Spinal cord (tissue), 10 donors: ENCODE data around the gene ELAVL1. TPM values are rescaled to one million over a fixed set of nuclear protein-coding genes. Genes with fewer than 3 reads are reported as not detected.
"Not testable (repeated sequence)": the region's sequence is repeated elsewhere in the genome, so short reads cannot be mapped to it uniquely, and the experiment has no call there.

Source experiments
- DNase-seq, 6 donors: peaks; one replicate each; pipeline versions ENCODE4 v3.0.0 to v3.0.0-alpha.2; 2013 to 2015; ENCODE audit warnings: low spot score in 6 of 6, low read depth in 4 of 6
- H3K27ac ChIP-seq: one replicate; pipeline ENCODE4 v1.5.1; 2013; ENCODE audit warnings: low read depth, low read length, control low read depth
- H3K27me3 ChIP-seq: one replicate; pipeline ENCODE4 v1.6.1; 2013; ENCODE audit warnings: low read length; ENCODE audit not compliant: control insufficient read depth, insufficient read depth
- H3K36me3 ChIP-seq: one replicate; pipeline ENCODE4 v1.6.1; 2013; ENCODE audit warnings: low read length; ENCODE audit not compliant: control insufficient read depth, insufficient read depth
- H3K4me1 ChIP-seq: one replicate; pipeline ENCODE4 v1.6.1; 2013; ENCODE audit warnings: low read length; ENCODE audit not compliant: control insufficient read depth, insufficient read depth
- H3K4me3 ChIP-seq: one replicate; pipeline ENCODE4 v1.5.1; 2013; ENCODE audit warnings: low read depth, low read length, control low read depth
- H3K9me3 ChIP-seq: one replicate; pipeline ENCODE4 v1.6.1; 2013; ENCODE audit warnings: low read length; ENCODE audit not compliant: control insufficient read depth, insufficient read depth
- WGBS: methylation state at CpG from one replicate; pipeline ENCODE4 v1.1.5; 2013; ENCODE audit warnings: missing lambda C conversion rate; ENCODE audit not compliant: insufficient coverage; 5-methylcytosine and 5-hydroxymethylcytosine counted together
- polyA plus RNA-seq, 2 donors: library from polyadenylated mRNA; unstranded; fragments of 120-200 nt; gene quantifications; one replicate each; pipeline ENCODE4 v1.2.1, GENCODE V29; 2013; ENCODE audit not compliant: insufficient read length in 2 of 2
- total RNA-seq, 2 donors: library from RNA; depleted of rRNA in 1 of 2; stranded (reverse); fragments of 120-200 nt in 1 of 2; fragments of >200 nt in 1 of 2; gene quantifications; one replicate each; pipeline versions ENCODE4 v1.2.3 to v1.2.4, GENCODE V29; 2013 to 2014
- donor health status: healthy.

The ELAVL1 gene
- total and polyA plus RNA-seq, 4 donors, result 27.2 to 62.9 (median 54.8) TPM

DNA sequence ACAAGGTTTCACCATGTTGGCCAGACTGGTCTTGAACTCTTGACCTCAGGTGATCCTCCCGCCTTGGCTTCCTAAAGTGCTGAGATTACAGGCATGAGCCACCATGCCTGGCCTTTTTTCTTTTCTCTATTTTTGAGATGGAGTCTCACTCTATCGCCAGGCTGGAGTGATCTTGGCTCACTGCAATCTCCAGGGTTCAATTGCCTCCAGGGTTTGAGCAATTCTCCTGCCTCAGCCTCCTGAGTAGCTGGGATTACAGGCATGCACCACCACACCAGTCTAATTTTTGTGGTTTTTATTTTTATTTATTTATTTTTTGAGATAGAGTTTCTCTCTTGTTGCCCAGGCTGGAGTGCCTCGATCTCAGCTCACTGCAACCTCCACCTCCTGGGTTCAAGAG lies 18.8 kb upstream of the ELAVL1 start:
- not testable (repeated sequence) for DNase-seq, H3K4me3 ChIP-seq, H3K9me3 ChIP-seq, H3K36me3 ChIP-seq, H3K27ac ChIP-seq, H3K27me3 ChIP-seq
- peaks cover 10% of the 10 kb centered on the region for H3K4me1 ChIP-seq
- WGBS, result 100% methylated on average over 1 of the region's 3 CpGs

DNA sequence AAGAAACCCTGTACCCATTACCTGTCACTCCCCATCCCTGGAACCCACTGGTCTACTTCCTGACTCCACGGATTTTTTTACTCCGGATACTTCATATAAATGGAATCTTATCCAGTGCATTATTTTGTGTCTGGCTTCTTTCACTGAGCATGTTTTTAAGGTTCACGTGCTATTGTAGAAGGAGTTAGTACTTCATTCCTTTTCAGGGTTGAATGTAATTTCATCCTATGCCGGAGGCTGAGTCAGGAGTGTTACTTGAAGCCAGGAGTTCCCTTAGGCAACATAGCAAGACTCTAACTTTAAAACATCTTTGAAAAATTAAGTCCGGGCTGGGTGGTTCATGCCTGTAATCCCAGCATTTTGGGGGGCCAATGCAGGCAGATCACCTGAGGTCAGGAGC lies 17.9 kb upstream of the ELAVL1 start:
- Histone ChIP-seq H3K36me3 (no peaks in the 10 kb centered on the region), H3K9me3 (no peaks in the 10 kb centered on the region), H3K27ac (no peak overlapping the region), H3K4me3 (no peak overlapping the region), H3K4me1 (peaks cover 3% of the 10 kb centered on the region), H3K27me3 (no peaks in the 10 kb centered on the region)
- 96% methylated on average over 2 of the region's 5 CpGs for WGBS
- no peak for DNase-seq

DNA sequence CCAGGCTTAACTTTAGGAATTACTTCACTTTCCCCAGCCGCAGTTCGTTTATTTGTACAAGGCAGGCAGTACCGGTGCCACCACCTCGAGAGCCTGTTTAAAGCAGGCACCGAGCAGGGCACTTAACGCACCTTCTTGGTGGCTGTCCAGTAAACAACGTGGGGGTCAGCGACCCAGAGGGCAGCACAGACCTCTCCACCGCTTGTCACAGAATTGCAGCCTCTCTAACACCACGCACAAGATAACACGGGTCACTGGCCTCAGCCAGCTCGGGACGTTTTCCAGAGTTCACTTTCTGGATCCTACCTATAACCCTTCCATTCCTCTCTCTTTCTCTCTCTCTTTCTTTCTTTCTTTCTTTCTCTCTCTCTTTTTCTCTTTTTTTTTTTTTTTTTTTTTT lies 16.8 kb upstream of the ELAVL1 start:
- Histone ChIP-seq H3K36me3 (no peaks in the 10 kb centered on the region), H3K27me3 (no peaks in the 10 kb centered on the region), H3K4me1 (no peaks in the 10 kb centered on the region), H3K4me3 (no peak overlapping the region), H3K27ac (no peak overlapping the region), H3K9me3 (no peaks in the 10 kb centered on the region)
- WGBS, result 86% methylated on average over 12 of the region's 13 CpGs
- no peak for DNase-seq

DNA sequence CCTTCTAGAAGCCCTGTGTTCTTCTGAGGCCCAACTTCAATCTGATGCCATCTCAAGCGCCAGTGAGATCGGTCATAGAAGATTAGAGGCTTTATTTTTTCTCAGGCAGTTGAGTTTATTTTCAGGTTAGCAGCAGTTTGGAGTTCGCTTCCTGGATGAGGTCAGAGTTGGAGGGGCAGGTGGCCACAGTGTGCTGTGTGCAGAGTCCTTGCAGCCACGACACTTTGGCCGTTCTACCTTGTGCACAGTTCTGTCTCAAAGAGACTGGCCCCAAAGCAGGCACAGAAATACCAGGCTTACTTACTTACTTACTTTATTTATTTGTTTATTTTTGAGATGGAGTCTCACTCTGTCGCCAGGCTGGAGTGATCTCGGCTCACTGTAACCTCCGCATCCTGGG lies 15.9 kb upstream of the ELAVL1 start:
- Histone ChIP-seq H3K27ac (no peak overlapping the region), H3K36me3 (no peaks in the 10 kb centered on the region), H3K9me3 (no peaks in the 10 kb centered on the region), H3K4me1 (no peaks in the 10 kb centered on the region), H3K27me3 (no peaks in the 10 kb centered on the region), H3K4me3 (no peak overlapping the region)
- DNase-seq, result no peak
- WGBS, result 94% methylated on average over 5 of the region's 8 CpGs

DNA sequence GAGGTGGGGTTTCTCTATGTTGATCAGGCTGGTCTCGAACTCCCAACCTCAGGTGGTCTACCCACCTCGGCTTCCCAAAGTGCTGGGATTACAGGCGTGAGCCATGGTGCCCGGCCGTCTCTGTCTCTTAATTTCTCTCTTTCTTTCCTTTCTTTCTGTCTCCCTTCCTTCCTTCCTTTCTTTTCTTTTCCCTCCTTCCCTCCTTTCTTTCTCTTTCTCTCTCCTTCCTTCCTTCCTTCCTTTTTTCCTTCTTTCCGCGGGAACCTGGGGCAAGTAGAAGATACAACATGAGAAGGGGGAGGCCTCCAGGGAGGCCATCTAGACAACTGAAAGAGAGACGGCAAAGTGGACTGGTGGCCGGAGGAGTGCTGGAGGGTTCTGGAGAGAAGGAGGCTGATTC lies 15.2 kb upstream of the ELAVL1 start:
- Histone ChIP-seq H3K27me3 (no peaks in the 10 kb centered on the region), H3K36me3 (no peaks in the 10 kb centered on the region), H3K4me1 (no peaks in the 10 kb centered on the region), H3K9me3 (no peaks in the 10 kb centered on the region), H3K27ac (no peak overlapping the region), H3K4me3 (no peak overlapping the region)
- WGBS, result 91% methylated on average over 6 of the region's 9 CpGs
- no peak for DNase-seq

DNA sequence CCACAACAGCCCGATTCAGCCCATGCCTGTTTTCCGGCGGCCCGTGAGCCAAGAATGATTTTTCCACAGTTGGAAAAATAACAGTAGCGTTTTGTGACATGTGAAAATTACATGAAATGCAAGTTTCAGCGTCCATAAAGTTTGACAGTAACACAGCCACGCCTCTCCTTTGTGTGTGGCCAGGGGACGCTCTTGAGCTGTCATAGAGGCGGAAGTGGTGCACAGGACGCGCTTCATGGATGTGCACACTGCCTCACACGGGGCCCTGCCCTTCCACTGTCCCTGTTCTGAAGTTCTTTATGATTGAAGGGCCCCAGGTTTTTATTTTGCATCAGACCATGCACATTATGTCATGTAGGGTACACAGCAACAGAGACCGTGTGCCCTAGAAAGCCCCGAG lies 12.4 kb upstream of the ELAVL1 start:
- Histone ChIP-seq H3K4me3 (no peak overlapping the region), H3K4me1 (no peaks in the 10 kb centered on the region), H3K27me3 (no peaks in the 10 kb centered on the region), H3K36me3 (no peaks in the 10 kb centered on the region), H3K27ac (no peak overlapping the region), H3K9me3 (no peaks in the 10 kb centered on the region)
- WGBS, result 83% methylated on average over 14 of the region's 14 CpGs
- no peak for DNase-seq

DNA sequence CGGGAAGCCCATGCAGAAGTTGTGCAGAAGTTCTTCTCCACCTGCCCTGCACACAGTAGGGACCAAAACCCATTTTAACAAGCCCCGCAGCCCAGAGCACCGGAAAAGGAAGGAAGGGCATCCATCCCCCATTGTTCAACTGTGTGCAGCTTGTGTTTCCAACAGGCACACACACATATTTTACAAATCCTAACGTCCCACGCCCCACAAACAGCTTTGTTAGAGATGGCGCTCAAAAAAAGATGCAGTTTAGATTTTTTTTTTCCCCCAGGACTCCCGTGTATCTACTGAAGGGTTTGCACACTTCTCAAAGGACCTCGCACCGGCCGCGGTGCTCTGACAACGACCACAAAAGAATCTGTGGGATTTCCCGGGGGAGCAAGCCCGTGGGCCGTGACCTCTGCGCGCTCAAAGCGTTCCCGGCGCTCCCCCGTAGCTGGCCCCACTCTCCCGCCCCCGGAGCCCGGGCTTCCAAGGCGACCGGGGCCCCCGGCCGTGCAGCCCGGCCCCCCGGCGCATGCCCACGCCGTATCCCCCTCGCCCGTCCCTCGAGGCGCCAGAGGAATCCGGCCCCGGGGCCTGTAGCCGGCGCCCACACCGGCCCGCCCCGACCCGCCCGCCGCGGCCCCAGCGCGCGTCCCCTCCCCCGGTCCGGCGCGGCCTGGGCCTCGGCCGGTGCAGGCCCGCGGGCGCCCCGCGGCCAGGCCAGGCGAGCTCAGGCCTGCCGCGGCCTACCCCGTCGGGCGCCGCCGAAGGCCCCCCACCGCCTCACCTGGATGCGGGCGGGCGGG lies 523 bp downstream of the ELAVL1 start:
- WGBS, result under 1% methylated on average over 69 of the region's 74 CpGs
- H3K27me3 ChIP-seq, result no peaks in the 10 kb centered on the region
- peak overlapping the region; percentile 64 for H3K4me3 ChIP-seq
- H3K9me3 ChIP-seq, result no peaks in the 10 kb centered on the region
- peak in 2 of 6 donors; percentile 15 to 21 for DNase-seq
- H3K4me1 ChIP-seq, result peaks cover 44% of the 10 kb centered on the region
- H3K27ac ChIP-seq, result peak overlapping the region; percentile 54
- H3K36me3 ChIP-seq, result peaks cover 27% of the 10 kb centered on the region

DNA sequence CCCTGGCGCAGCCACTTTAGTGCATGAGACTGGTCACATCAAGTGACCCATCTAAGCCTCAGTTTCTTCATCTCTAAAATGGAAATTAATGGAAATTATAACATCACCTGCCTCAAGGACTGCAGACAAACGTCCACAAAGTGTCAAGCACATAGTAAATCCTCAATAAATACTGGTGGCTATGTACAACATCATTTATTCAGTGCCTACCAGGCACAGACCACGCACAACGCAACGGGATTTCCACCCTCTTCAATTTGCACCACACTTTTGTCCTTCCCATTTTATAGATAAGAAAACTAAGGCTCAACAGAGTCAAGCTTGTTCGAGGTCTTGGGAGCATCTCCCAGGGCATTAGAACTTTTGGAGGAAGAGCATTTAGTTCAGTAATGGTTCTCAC lies 1.4 kb downstream of the ELAVL1 start:
- no peak overlapping the region for H3K27ac ChIP-seq
- H3K27me3 ChIP-seq, result no peaks in the 10 kb centered on the region
- H3K36me3 ChIP-seq, result peaks cover 24% of the 10 kb centered on the region
- no CpG with 5 or more reads among the region's 6 CpGs for WGBS
- H3K4me1 ChIP-seq, result peaks cover 44% of the 10 kb centered on the region
- no peaks in the 10 kb centered on the region for H3K9me3 ChIP-seq
- no peak for DNase-seq
- H3K4me3 ChIP-seq, result peak overlapping the region; percentile 64

DNA sequence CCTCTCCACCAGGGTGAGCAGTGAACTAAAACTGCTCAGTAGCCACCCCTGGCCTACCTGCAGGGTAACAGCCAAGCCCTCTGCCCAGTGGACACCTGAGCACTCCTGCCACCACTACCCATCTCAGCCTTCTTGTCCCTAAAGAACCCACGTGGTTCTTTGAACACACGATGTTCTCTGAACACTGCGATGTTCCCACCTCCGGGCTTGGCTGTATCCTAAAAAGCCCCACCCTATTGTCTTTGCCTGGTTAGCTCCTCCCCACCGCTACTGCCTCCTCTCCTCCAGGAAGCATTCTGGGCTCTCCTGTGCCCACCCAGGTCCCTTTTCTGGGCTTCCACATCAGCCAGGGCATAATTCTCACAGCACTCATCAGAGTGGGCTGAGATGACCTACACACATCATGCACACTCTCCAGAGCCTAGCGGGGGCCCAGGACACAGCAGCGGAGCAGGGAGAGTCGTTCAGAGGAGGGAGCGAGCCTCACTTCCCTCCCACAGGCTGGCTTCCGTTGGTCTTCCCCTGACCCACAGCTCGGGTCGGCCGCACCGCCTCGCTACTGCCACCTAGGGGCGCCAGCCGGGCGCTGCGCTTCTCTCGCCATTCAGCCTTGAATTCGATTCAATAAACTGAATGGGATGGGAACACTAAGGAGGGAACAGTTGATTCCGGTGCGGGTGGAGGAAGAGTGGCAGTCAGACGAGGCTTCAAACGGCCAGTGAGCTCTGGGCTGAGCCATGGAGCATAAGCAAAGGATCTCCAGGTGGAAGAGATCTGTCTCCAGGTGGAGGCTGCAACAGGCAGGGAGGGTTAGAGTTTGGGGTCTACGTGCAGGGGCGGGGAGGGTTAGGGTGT lies 3.2 kb downstream of the ELAVL1 start:
- WGBS, result 18% methylated on average over 27 of the region's 27 CpGs
- peak in 5 of 6 donors; percentile 42 to 82 (median 59) for DNase-seq
- peaks cover 48% of the 10 kb centered on the region for H3K4me1 ChIP-seq
- no peaks in the 10 kb centered on the region for H3K9me3 ChIP-seq
- no peaks in the 10 kb centered on the region for H3K27me3 ChIP-seq
- peaks cover 16% of the 10 kb centered on the region for H3K36me3 ChIP-seq
- H3K27ac ChIP-seq, result no peak overlapping the region
- peak overlapping the region; percentile 26 for H3K4me3 ChIP-seq

DNA sequence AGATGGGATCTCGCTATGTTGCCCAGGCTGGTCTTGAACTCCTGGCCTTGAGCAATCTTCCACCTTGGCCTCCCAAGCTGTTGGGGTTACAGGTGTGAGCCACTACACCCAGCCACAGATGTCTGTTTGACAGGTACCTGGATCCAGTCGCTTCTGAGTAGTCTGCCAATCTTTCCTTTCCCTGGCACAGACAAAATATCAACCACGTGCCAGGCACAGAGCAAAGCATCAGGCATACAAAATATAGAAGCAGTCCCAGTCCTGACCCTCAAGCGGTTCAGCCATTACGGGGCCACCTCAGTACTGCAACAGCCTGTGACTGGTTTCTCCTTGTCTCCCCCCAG lies 3.8 kb downstream of the ELAVL1 start:
- DNase-seq, result no peak
- peaks cover 16% of the 10 kb centered on the region for H3K36me3 ChIP-seq
- H3K27ac ChIP-seq, result no peak overlapping the region
- no peak overlapping the region for H3K4me3 ChIP-seq
- H3K27me3 ChIP-seq, result no peaks in the 10 kb centered on the region
- H3K4me1 ChIP-seq, result peaks cover 48% of the 10 kb centered on the region
- 83% methylated on average over 5 of the region's 5 CpGs for WGBS
- H3K9me3 ChIP-seq, result no peaks in the 10 kb centered on the region
